HepG2 (cell line): ENCODE data around the gene MIA3. TPM values are rescaled to one million over a fixed set of nuclear protein-coding genes. Genes with fewer than 3 reads are reported as not detected.

Experiments used
- ATF5 ChIP-seq: sonication (generic); formaldehyde crosslinking; IDR thresholded peaks from 2 replicates; pipeline ENCODE4 v1.4.0; 2020; ENCODE audit warnings: mild to moderate bottlenecking, low read depth, missing genetic modification reagents
- CREM ChIP-seq, 2 experiments: sonication (generic) in 1 of 2; formaldehyde crosslinking in 1 of 2; IDR thresholded peaks; 2 replicates each; pipeline versions ENCODE4 v1.4.0 to v1.6.1; 2016 to 2020; ENCODE audit warnings: antibody characterized with exemption in 1 of 2, mild to moderate bottlenecking in 1 of 2, missing genetic modification reagents in 1 of 2
- GATA4 ChIP-seq: sonication (generic); IDR thresholded peaks from 2 replicates; pipeline ENCODE4 v1.6.1; 2016; ENCODE audit warnings: antibody characterized with exemption, low read depth, borderline replicate concordance
- IKZF1 ChIP-seq: fragments of 450-650 bp; IDR thresholded peaks from 2 replicates; pipeline ENCODE4 v1.7.1; 2016
- MAX ChIP-seq: IDR thresholded peaks from 2 replicates; pipeline ENCODE4 v1.6.1; 2012; ENCODE audit warnings: inconsistent platforms
- MEIS1 ChIP-seq: sonication (generic); formaldehyde crosslinking; IDR thresholded peaks from 2 replicates; pipeline ENCODE4 v1.9.0; 2021; ENCODE audit warnings: mild to moderate bottlenecking, missing genetic modification reagents, moderate library complexity, borderline replicate concordance
- MXD3 ChIP-seq: IDR thresholded peaks from 2 replicates; pipeline ENCODE4 v1.6.1; 2016; ENCODE audit warnings: mild to moderate bottlenecking, missing biosample characterization, missing genetic modification reagents
- MYC ChIP-seq: sonication (generic); formaldehyde crosslinking; IDR thresholded peaks from 2 replicates; pipeline ENCODE4 v1.9.0; 2021; ENCODE audit warnings: missing genetic modification reagents, borderline replicate concordance
- NR2F2 ChIP-seq: IDR thresholded peaks from 2 replicates; pipeline ENCODE4 v1.6.1; 2012; ENCODE audit warnings: low read depth, inconsistent platforms, borderline replicate concordance
- SOX6 ChIP-seq, 2 experiments: fragments of 450-650 bp in 1 of 2; sonication (generic) in 1 of 2; formaldehyde crosslinking in 1 of 2; IDR thresholded peaks; 2 replicates each; pipeline versions ENCODE4 v1.4.0 to v1.6.1; 2017 to 2020; ENCODE audit warnings: antibody characterized with exemption in 1 of 2, mild to moderate bottlenecking in 1 of 2, missing genetic modification reagents in 1 of 2
- SRSF1 ChIP-seq: fragments of 200-400 bp; formaldehyde crosslinking; optimal IDR thresholded peaks from 2 replicates; pipeline ENCODE3; 2017; ENCODE audit warnings: mild to moderate bottlenecking, low read depth, low read length, moderate library complexity
- SRSF4 ChIP-seq: fragments of 200-400 bp; formaldehyde crosslinking; IDR thresholded peaks from one replicate; pipeline ENCODE4 v1.6.1; 2018; ENCODE audit warnings: mild to moderate bottlenecking, low read depth, low read length, moderate library complexity; ENCODE audit not compliant: poor library complexity, severe bottlenecking
- TMF1 ChIP-seq: sonication (generic); formaldehyde crosslinking; IDR thresholded peaks from 2 replicates; pipeline ENCODE4 v1.8.1; 2022; ENCODE audit warnings: low read depth, missing genetic modification reagents
- XRCC5 ChIP-seq: fragments of 200-400 bp; formaldehyde crosslinking; optimal IDR thresholded peaks from 2 replicates; pipeline ENCODE3; 2017; ENCODE audit warnings: mild to moderate bottlenecking, low read length
- ZBTB20 ChIP-seq: sonication (generic); formaldehyde crosslinking; IDR thresholded peaks from 2 replicates; pipeline ENCODE4 v1.8.1; 2023; ENCODE audit warnings: missing genetic modification reagents, low read depth, mild to moderate bottlenecking, borderline replicate concordance
- ZFY ChIP-seq: sonication (generic); formaldehyde crosslinking; IDR thresholded peaks from 2 replicates; pipeline ENCODE4 v1.4.0; 2020; ENCODE audit warnings: missing genetic modification reagents
- ZNF235 ChIP-seq: sonication (generic); formaldehyde crosslinking; IDR thresholded peaks from 2 replicates; pipeline ENCODE4 v1.8.1; 2023; ENCODE audit warnings: mild to moderate bottlenecking, missing genetic modification reagents, borderline replicate concordance
- ZNF263 ChIP-seq: sonication (generic); formaldehyde crosslinking; IDR thresholded peaks from 2 replicates; pipeline ENCODE4 v1.4.0; 2020; ENCODE audit warnings: missing genetic modification reagents
- ZNF280D ChIP-seq: sonication (generic); formaldehyde crosslinking; IDR thresholded peaks from 2 replicates; pipeline ENCODE4 v1.5.1; 2020; ENCODE audit warnings: mild to moderate bottlenecking, missing genetic modification reagents
- ZNF296 ChIP-seq: sonication (generic); formaldehyde crosslinking; conservative IDR thresholded peaks from 2 replicates; pipeline ENCODE4 v1.5.0; 2020; ENCODE audit warnings: mild to moderate bottlenecking, missing genetic modification reagents
- ZNF513 ChIP-seq: sonication (generic); formaldehyde crosslinking; conservative IDR thresholded peaks from 2 replicates; pipeline ENCODE4 v1.5.0; 2020; ENCODE audit warnings: missing genetic modification reagents
- ZNF550 ChIP-seq: sonication (generic); formaldehyde crosslinking; IDR thresholded peaks from 2 replicates; pipeline ENCODE4 v1.4.0; 2020; ENCODE audit warnings: mild to moderate bottlenecking, missing genetic modification reagents, borderline replicate concordance
- ZNF672 ChIP-seq: sonication (generic); formaldehyde crosslinking; IDR thresholded peaks from 2 replicates; pipeline ENCODE4 v1.8.1; 2022; ENCODE audit warnings: missing genetic modification reagents
- ZNF720 ChIP-seq: sonication (generic); formaldehyde crosslinking; IDR thresholded peaks from 2 replicates; pipeline ENCODE4 v1.4.0; 2020; ENCODE audit warnings: missing genetic modification reagents
- polyA plus RNA-seq, 8 experiments: library from polyadenylated mRNA; depleted of rRNA in 3 of 8; stranded (reverse) in 7 of 8; unstranded in 1 of 8; fragments of >200 nt; fragmentation: Illumina TruSeq in 4 of 8; extraction: Trizol in 4 of 8; gene quantifications; 2 replicates each; pipeline versions ENCODE4 v1.2.1 to v1.2.3, GENCODE V29; 2011 to 2016; ENCODE audit warnings: low read depth in 4 of 8, missing spikeins in 1 of 8, mixed read lengths in 1 of 8; ENCODE audit not compliant: insufficient read depth in 1 of 8
- total RNA-seq, 5 experiments: library from RNA; depleted of rRNA; stranded (reverse); fragments of >200 nt; fragmentation: Illumina TruSeq; extraction: Trizol; gene quantifications; 2 replicates each; pipeline ENCODE4 v1.2.3, GENCODE V29; 2016; ENCODE audit warnings: low read depth in 1 of 5

MIA3 gene
- total and polyA plus RNA-seq, 2 of the 13 experiments (the other 11 are each of a cell fraction or from before 2014, with no cell fraction given): 45.6 to 48.7 TPM

- TF ChIP-seq ZNF263 (no peak), ZNF280D (CRISPR knock-in tag) (no peak), CREM (IDR thresholded peaks at IDR 0.05) (peak; percentile 56; the same call in 1 of the 2 replicates), CREM (CRISPR knock-in tag; IDR thresholded peaks at IDR 0.05) (no peak), ZFY (peak; percentile 83), SOX6 (IDR thresholded peaks at IDR 0.05) (no peak), SOX6 (CRISPR knock-in tag; IDR thresholded peaks at IDR 0.05) (peak; percentile 36), SRSF4 (no peak), NR2F2 (no peak; the same call in 1 of the 2 replicates), MEIS1 (CRISPR knock-in tag) (no peak), ZNF720 (CRISPR knock-in tag) (no peak), ZNF235 (0 out of 2 replicates have a peak, but pooled peaks have one; percentile 63), ZNF672 (CRISPR knock-in tag) (no peak), ZNF550 (CRISPR knock-in tag) (no peak), ZNF296 (CRISPR knock-in tag) (no peak), ZNF513 (CRISPR knock-in tag) (no peak), GATA4 (no peak), TMF1 (CRISPR knock-in tag) (no peak), MYC (CRISPR knock-in tag) (peak; percentile 70; the same call in 1 of the 2 replicates), ATF5 (CRISPR knock-in tag) (no peak), ZBTB20 (CRISPR knock-in tag) (no peak), MXD3 (CRISPR knock-in tag) (peak; percentile 37; the same call in 1 of the 2 replicates), IKZF1 (no peak), MAX (peak; percentile 81), SRSF1 (no peak), XRCC5 (peak; percentile 61)
Observed at GRCh38 chr1:222589462-222590302, 28.2 kb upstream of the MIA3 start, which contains the start of gene TAF1A (continued).
